Mucosa of descending colon (tissue), 3 donors: ENCODE measurements around the gene PRUNE1. TPM values are rescaled to one million over a fixed set of nuclear protein-coding genes. Genes with fewer than 3 reads are reported as not detected.

ENCODE experiments used
- ATAC-seq: fragments of 200-7000 bp; cut with Tn5 transposase; one replicate; pipeline ENCODE4 v1.9.1; 2020; ENCODE audit warnings: mild to moderate bottlenecking, moderate library complexity
- DNase-seq, 3 donors: peaks; one replicate each; pipeline ENCODE4 v3.0.0-alpha.2; 2020
- H3K36me3 ChIP-seq: fragments of 200-600 bp; one replicate; pipeline ENCODE4 v1.8.0; 2021; ENCODE audit warnings: low read depth, mild to moderate bottlenecking
- H3K4me1 ChIP-seq: fragments of 200-600 bp; one replicate; pipeline ENCODE4 v1.8.0; 2021; ENCODE audit warnings: low read depth, mild to moderate bottlenecking
- H3K4me3 ChIP-seq: fragments of 200-600 bp; one replicate; pipeline ENCODE4 v1.8.0; 2021; ENCODE audit warnings: mild to moderate bottlenecking
- H3K9me3 ChIP-seq: fragments of 200-600 bp; one replicate; pipeline ENCODE4 v1.8.0; 2021; ENCODE audit warnings: mild to moderate bottlenecking
- intact Hi-C, 2 donors: fragments of 100-400 bp; cut with DNase I in 1 of 2; cut with micrococcal nuclease in 1 of 2; formaldehyde crosslinking; loops; one replicate each; pipeline versions ENCODE4 v1.11.0 to v1.11.1; 2022; cut with DNase I, micrococcal nuclease
- total RNA-seq, 3 donors: library from RNA; stranded (reverse); fragmentation: NEBNext Ultra II Directional in 2 of 3; extraction: Animal tissue kit (Norgen Biotek cat#: 25700) in 2 of 3; gene quantifications; one replicate each; pipeline versions ENCODE4 v1.2.1 to v1.2.4, GENCODE V29; 2021 to 2023
- TF ChIP-seq, protein P1 (sequence below): fragments of 200-600 bp; IDR thresholded peaks from one replicate; pipeline ENCODE4 v1.8.0; 2022; ENCODE audit warnings: antibody characterized with exemption, mild to moderate bottlenecking
- donor health status: DM: no; HTN: no; CAD: no; lungs with moderate emphysema.
- donor health status: DM: no; HTN: no; CAD: no.
- donor health status: DM: no; HTN: yes; CAD: no.

The PRUNE1 gene
- total RNA-seq, 3 donors from 2014 or later = 21.3 to 27.5 (median 23.3) TPM

DNA sequence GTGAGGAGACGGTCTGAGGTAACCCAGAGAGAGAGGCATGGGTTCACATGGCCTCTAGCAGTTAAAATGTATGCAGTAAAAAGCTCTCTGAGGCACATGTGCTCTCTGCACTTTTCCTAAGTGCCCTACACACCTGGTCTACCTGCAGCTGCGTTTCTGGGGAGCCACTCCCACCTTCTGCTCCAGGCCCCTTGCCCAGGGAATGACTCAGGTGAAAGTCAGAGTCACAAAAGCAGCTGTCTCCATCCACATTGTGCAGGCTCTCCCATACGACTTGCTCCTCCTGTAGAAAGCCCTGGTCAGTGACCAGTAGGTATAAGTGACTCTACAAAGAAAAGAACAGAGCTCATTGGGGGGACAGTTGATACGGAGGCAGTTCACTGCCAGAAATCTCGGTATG is 10.3 kb upstream of the PRUNE1 start:
- no peaks in the 10 kb centered on the region for H3K9me3 ChIP-seq
- H3K4me1 ChIP-seq = no peaks in the 10 kb centered on the region
- intact Hi-C loops = no loop called here
- no peak for DNase-seq
- no peak for ATAC-seq
- no peak overlapping the region for H3K4me3 ChIP-seq
- TF ChIP-seq, protein P1, sequence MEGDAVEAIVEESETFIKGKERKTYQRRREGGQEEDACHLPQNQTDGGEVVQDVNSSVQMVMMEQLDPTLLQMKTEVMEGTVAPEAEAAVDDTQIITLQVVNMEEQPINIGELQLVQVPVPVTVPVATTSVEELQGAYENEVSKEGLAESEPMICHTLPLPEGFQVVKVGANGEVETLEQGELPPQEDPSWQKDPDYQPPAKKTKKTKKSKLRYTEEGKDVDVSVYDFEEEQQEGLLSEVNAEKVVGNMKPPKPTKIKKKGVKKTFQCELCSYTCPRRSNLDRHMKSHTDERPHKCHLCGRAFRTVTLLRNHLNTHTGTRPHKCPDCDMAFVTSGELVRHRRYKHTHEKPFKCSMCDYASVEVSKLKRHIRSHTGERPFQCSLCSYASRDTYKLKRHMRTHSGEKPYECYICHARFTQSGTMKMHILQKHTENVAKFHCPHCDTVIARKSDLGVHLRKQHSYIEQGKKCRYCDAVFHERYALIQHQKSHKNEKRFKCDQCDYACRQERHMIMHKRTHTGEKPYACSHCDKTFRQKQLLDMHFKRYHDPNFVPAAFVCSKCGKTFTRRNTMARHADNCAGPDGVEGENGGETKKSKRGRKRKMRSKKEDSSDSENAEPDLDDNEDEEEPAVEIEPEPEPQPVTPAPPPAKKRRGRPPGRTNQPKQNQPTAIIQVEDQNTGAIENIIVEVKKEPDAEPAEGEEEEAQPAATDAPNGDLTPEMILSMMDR = no peak
- peaks cover 9% of the 10 kb centered on the region for H3K36me3 ChIP-seq

GRCh38 chr1:150999051-150999674 is 9.1 kb upstream of the PRUNE1 start:
- H3K36me3 ChIP-seq = peaks cover 9% of the 10 kb centered on the region
- no peak for ATAC-seq
- intact Hi-C loops = no loop called here

GRCh38 chr1:150999926-151000325 is 8.3 kb upstream of the PRUNE1 start:
- DNase-seq (no peak), ATAC-seq (no peak)
- peaks cover 9% of the 10 kb centered on the region for H3K36me3 ChIP-seq
- intact Hi-C loops = loop anchor here in 1 of 2 donors (10.0 kb wide), 1 partner anchor 55 kb away; the partner anchor contains the start of gene CDC42SE1
- H3K4me3 ChIP-seq = no peak overlapping the region
- TF ChIP-seq, protein P1 = no peak
- H3K9me3 ChIP-seq = no peaks in the 10 kb centered on the region
- H3K4me1 ChIP-seq = peaks cover 17% of the 10 kb centered on the region

More at GRCh38 chr1:150999051-150999674, 9.1 kb upstream of the PRUNE1 start:
- no peaks in the 10 kb centered on the region for H3K9me3 ChIP-seq
- no peak overlapping the region for H3K4me3 ChIP-seq
- peaks cover 9% of the 10 kb centered on the region for H3K4me1 ChIP-seq
- DNase-seq = no peak
- TF ChIP-seq, protein P1 = no peak

GRCh38 chr1:151000408-151000807 is 7.8 kb upstream of the PRUNE1 start:
- intact Hi-C loops = loop anchor here in 1 of 2 donors (10.0 kb wide), 1 partner anchor 54 kb away; the partner anchor contains the start of gene CDC42SE1
- no peak for DNase-seq
- TF ChIP-seq, protein P1 = no peak
- peaks cover 21% of the 10 kb centered on the region for H3K4me1 ChIP-seq
- peaks cover 9% of the 10 kb centered on the region for H3K36me3 ChIP-seq
- H3K9me3 ChIP-seq = no peaks in the 10 kb centered on the region
- no peak for ATAC-seq
- no peak overlapping the region for H3K4me3 ChIP-seq

GRCh38 chr1:151001602-151002001 is 6.6 kb upstream of the PRUNE1 start:
- intact Hi-C loops = loop anchor here in 1 of 2 donors (10.0 kb wide), 1 partner anchor 53 kb away; the partner anchor contains the start of gene CDC42SE1
- Histone ChIP-seq H3K4me3 (no peak overlapping the region), H3K4me1 (peaks cover 21% of the 10 kb centered on the region), H3K9me3 (no peaks in the 10 kb centered on the region), H3K36me3 (peaks cover 9% of the 10 kb centered on the region)
- DNase-seq = no peak
- ATAC-seq = no peak
- TF ChIP-seq, protein P1 = no peak
